ENCODE data around the gene GJB3.
"Not testable (repeated sequence)": the region's sequence is repeated elsewhere in the genome, so short reads cannot be mapped to it uniquely, and the experiment has no call there.

The GJB3 gene

DNA sequence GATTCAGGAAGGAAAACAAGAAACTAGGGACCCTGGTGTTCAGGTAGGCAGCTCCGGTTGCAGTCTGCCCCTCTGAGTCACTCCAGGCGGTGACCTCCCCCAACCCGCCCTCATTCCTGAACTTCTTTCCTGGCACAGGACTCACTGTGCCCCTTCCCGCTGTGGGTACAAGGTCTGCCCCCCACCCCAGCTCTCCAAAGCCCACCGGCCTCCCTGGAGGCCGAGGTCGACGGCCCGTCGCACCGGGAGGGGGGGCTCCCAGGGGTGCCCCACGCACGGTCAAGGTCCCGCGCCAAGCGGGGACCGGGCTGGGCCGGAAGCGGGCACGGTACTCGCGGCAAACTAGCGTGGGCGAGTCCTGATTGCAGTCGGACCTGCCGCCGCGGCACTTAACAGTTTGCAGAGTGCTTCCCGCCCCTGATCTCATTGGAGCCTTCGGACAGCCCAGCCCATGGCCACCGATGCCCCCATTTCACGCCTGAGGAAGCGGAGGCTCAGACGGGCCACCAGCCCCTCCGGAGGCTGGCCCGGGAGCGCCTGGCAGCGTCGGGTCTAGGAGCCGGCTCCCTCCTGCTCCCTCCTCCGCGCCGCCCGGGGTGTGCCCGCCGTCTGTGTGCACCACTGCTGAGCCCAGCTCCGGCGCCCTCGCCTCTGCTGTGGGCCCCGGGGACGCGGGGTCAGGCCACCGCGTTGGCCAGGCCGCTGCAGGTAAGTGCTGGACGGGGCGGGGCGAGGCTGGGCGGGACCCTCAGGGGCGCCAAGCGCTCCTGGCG lies at the start of gene GJB3:
Gene GJB3, plus strand, starts transcription at position 144 of the 773 bp plus-strand sequence. CDS start 3,549 bp downstream, outside the sequence.
- no peak for DNase-seq

DNA sequence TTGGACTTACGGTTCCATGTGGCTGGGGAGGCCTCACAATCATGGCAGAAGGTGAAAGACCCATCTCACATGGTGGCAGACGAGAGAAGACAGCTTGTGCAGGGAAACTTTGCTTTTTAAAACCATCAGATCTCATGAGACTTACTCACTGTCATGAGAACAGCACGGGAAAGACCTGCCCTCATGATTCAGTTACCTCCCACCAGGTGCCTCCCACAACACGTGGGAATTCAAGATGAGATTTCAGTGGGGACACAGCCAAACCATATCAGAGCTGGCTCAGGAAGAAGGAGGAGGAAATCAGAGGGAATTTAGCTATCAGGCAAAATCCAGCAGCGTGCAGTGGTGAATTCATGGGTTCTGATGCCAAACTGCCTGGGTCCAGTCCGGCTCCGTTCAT lies 48.2 kb upstream of the GJB3 start:
- peak in 1 of 58 donors; percentile 8 for DNase-seq

DNA sequence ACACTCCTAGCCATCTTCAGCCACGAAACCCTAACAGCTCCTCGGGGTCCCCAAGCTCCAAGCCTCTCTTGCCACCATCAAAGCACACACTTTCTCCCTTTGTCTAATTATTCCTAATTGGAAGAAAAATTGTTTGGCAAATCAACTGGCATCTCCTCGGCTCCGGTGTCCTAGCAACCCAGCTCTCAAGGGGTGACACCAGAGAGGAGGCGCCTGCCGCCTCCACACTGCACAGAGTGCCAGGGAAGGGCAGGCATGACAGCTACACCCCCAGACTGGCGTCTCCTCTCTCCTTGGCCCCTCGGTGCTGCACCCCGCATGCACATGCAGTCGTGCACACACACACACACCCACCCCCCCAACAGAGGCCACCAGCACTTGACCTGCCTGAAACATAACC lies 44.3 kb upstream of the GJB3 start:
- DNase-seq: peak in 8 of 58 donors; percentile 6 to 54 (median 26)

DNA sequence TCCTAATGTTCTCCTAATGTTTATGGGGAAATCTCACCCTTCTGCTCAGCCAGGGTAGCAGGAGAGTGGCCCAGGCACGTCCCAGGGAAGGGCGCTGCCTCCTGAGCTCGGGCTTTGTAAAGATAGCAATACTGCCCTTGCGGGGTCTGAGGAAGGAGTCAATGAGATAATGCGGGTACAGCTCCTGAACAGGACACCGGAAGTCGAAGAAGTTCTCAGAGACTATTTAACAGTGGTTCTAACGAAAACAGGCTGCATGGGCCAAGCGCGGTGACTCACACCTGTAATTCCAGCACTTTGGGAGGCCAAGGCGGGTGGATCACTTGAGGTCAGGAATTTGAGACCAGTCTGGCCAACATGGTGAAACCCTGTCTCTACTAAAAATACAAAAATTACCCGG lies 43.8 kb upstream of the GJB3 start:
- DNase-seq: not testable (repeated sequence)

DNA sequence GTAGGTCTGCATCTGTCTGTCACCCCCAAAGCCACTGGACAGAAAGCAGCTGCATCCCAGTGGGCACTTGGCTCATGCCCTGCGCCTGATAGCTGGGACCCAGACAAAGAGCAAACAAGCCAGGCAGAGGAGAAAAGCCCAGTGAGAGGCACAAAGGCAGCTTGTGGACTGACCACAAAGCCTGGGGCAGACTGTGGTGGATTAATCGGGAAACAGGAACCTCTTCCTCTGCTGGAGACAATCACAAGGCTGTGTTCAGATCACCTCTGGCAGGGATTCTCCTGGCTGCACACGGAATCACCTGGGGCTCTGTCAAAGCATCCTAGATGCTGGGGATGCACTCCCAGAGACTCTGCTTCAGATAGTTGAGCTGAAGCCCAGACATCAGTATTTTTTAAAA lies 41.4 kb upstream of the GJB3 start:
- no peak for DNase-seq

DNA sequence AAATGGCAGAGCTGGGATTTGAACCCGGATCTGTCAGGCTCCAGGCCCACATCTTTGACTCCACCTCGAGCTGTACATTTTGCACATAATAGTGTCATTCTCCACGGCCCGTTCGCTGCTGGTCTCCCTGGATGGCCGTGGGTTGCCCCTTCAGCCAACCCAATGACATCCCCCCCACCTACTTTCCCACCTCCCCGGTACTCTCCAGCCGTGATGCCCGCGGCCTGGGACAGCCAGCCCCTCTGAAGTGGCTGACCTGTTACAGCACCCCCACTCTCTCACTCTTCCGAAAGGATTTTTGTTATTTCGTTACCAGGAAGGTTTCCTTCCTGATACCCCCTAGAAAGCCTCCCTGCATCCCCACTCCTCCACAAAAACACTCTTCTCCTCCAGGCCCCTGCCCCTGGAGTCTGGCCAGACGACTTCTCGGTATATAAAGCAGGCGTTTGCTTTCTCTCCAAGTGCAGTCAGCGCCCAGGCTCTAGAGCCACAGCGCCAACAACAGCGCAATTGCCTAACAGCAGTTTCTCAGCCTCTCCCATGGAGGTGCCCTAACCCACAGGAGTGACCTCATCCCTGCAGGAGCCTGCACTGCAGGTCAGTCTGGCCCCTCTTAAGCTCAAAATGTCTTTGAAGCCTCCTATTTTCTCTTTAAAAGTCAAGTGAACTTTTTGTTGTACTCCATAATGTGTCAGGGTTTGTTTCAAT lies 40.7 kb upstream of the GJB3 start:
- no peak for DNase-seq

DNA sequence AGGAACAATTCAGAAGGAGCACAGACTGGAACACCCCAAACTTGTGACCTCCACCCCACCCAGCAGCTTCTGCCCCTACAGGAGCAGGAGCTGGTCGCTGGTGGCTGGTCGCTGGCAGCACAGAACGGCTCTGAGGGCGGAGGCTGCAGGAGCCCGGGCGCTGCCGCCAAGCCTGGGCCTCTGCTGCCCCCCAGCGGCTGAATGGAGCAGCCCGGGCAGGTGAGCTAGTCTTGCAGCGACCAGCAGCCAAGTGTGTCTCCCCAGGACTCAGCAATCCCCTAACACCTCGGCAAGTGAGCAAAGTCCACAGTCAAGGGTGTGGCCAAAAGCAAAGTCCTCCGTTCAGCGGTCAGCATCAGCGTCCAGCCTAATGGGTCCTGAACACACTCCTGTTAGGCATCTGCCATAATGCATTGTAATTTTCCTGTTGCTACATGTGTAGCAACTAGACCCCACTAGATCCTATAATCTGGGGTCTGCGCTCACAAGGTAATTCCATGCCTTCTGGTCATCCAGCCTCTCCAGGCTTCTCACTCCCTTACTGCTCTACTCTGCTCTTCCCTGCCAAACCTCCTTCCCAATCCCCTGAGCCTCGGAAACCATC lies 38.2 kb upstream of the GJB3 start:
- peak in 56 of 58 donors; percentile 14 to 85 (median 56) for DNase-seq

DNA sequence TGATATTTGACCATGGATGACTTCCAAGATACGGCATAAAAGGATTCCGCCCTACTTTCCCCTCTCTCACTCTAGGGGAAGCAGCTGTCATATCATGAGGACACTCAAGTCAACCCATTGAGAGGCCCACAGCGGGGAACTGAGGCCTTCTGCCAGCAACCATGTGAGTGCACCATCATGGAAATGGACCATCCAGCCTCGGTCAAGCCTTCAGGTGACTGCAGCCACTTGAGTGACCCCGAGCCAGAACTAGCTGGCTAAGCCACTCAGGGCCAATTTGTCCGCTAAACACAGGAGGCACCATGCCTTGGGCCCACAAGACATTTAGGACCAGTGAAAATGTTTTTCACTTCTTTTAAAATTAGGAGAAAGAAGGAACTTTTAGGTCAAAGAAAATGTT lies 37.2 kb upstream of the GJB3 start:
- DNase-seq: no peak

DNA sequence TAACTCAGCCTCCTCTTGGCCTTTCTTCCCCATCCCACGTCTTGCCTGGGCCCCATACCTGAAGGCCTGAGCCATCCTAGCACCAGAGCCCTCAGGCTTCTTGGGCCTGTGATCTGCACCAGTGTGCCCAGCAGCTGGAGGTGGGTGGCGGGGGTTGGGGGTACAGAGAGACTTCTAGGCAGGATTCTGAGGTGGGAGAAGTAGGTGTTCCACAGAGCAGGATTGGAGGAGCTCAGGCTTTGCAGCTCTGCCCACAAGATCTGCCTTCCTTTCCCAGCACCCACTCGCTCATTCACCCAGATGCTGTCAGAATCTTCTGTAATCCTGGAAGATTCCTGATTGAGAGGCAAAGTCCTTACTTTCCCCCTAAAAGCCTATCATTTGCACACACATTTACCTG lies 36.2 kb upstream of the GJB3 start:
- peak in 6 of 58 donors; percentile 2 to 39 (median 14) for DNase-seq

DNA sequence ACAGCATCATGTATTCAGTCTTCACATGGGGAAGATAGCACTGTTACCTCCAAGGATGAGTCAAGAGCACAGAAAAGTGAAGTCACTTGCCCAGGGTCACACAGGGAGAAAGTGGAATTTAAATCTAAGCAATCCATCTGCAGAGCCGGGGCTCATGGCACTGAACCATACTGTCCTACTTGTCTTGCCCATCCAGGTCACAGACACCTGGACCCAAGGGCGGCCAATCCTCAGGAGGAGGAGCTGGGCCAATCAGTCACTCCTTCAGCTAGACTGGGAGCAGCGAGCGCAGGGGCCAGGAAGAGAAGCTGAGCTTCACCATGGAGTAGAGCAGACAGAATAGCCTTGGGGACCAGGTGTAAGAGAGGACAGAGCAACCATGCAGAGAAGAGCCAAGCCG lies 35.3 kb upstream of the GJB3 start:
- DNase-seq: no peak

DNA sequence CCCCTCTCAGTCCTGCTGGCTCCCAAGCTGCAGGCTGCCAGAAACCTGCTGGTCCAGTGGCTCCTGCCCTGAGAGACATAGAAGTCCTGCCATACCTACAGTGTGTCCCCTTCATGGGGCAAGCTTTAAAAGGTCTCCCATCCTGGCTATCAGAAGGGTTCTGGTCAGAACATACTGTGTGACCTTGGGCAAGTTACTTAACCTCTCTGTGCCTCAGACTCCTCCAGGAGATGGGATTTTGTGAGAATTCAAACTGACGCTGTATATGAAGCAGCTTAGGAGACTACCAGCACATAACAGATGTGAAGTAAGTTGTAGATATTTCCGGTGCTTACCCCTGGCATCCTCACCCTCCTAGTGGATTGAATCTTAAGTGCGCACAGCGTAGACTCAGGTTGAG lies 34.9 kb upstream of the GJB3 start:
- DNase-seq: no peak

DNA sequence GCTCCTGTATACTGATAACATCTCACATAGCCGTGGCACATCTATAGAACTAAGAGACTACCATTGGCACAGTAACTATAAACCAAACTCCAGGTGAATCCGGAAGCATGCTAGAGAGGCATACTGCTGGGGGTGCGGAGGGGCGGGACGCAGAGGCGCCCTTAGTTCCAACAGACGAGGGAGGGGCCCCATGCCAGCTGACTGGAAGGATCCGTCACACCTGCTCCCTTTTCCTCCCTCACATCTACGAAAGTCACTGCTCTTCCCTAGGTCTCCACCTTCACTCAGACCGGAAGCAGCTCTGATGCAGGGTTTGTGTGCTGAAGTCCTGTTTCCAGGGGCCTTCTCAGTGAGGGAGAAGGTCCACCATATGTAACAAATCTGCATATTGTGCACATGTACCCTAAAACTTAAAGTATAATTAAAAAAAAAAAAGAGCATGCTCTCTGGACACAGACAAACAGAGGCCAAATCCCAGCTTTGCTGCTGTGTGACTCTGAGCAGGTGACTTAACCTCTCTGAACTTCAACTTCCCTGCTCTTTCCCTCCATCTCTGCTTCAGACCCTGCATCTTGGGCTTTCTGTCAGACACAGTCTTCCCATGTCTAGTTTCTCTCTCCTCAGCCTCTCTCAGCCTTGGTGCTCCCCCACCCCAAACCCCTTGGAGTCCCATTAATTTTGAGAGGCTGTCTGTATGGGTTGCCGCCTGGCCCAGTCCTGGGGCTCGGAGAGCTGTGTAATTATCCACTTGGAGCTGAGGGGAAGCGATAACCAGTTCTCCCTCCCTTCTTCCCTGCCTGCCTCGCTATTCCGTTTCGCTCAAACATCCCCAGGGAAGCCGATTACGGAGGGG lies 34.0 kb upstream of the GJB3 start:
- DNase-seq: no peak

DNA sequence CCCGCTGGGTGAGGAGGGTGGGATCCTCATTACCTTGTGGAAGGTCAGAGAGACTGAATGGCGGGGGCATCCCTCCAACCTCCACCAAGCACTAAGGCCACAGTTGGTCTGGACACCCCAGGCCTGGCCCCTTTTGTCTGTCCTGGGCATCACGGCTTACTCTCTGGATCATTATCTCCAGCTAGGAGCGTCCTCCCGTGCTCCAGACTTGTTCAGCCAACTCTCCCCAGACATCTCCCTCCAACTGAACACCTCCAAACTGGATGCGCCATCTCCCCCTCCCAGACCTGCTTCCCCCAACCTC lies 33.4 kb upstream of the GJB3 start:
- DNase-seq: no peak

DNA sequence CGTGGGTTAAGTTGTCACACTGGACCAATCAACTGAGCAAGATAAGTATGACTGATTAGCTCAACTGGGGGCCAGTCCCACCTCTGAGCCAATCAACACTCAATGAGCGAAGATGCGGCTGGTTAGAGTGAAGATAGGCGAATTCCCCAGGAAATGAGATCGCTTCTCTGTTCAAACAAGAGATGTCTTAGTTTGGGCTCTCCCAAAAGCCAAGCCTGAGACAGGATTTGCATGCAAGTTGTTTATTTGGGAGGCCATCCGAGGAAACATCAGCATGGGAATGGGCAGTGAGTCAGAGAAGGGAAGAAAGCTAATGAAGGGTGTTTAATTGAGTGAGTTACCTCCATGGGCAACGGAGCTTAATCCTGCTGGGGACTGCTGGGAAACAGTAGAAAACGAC lies 31.0 kb upstream of the GJB3 start:
- peak in 2 of 58 donors; percentile 20 to 36 for DNase-seq

DNA sequence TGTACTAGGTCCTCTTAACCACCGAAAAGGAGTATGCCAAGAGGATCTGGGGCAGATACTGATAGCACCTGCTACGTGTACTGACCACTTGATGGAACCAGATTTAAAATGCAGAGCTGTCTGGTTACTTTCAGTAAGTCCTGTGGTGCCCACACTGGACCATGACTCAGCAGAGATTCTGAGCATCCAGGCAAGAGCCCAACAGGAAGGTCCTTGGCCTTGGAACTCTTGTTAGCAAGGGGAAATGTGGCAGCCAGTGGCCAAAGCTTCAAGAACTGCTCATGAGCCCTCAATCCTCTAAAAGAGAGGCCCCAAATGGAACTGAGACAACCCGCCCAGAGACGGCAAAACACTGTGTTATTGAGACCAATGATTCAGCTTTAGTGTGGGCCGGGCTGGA lies 30.4 kb upstream of the GJB3 start:
- DNase-seq: peak in 2 of 58 donors; percentile 18 to 20

DNA sequence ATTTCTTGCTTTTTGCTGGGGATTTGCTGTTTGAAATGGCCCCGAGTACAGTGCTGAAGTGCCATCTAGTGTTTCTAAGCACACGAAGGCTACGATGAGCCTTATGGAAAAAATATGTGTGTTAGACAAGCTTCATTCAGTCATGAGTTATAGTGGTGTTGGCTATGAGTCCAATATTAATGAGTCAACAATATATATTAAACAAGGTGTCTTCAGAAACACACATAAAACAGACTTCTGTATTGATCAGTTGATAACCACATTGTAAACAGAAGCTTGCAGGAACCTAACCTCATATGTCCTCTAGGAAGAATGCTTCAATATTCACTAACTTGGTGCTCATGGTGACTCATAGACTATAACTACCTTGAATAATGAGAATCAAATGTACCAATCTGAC lies 27.9 kb upstream of the GJB3 start:
- DNase-seq: no peak

DNA sequence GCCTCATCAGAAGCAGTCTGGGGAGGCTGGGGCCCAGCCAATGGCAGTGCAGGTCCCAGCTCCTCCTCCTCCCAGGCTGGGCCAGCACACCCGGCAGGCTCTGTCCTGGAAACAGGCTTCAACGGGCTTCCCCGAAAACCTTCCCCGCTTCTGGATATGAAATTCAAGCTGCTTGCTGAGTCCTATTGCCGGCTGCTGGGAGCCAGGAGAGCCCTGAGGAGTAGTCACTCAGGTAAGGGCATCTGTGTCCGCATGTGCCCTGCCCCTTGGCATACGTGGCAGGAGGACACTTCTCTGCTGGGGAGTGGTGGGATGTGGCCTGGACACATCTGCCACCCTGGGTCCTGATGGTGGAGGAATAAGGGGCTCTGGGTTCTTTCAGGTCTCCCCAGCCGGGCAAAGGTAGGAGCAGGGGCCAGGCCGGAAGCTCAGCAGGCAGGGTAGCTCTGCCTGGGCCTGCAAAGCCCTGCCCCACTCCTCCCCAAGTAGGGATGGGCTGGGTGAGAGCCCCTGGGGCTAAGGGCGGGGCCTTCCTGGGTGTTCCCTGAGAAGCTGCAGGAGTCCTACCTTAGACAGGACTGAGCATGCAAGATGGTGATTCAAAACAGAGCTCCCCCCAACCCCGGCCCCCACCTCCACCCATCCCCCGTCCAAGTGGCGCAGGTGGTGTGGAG lies 25.9 kb upstream of the GJB3 start, which contains the start of gene GJB5:
Gene GJB5, plus strand, starts transcription at position 84 of the 674 bp plus-strand sequence. CDS start 2,284 bp downstream, outside the sequence.
- no peak for DNase-seq

DNA sequence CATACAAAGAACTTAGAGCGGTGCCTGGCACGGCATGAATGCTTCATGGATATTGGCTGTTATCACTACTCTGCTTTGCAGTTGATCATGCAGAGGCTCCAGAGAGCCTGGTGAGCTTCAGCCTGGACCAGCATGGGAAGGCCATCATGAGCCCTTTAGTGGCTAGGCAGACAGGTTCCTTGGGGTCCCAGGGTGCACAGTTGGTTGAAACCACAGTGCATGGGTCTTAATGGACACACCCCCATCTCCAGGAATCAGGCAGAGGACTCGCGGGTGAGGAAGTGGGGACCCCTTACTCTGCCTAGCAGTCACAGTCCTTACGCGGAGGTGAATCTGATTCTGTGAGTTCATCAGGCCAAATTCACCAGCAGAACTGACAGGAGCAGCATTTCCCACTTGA lies 25.1 kb upstream of the GJB3 start:
- no peak for DNase-seq

DNA sequence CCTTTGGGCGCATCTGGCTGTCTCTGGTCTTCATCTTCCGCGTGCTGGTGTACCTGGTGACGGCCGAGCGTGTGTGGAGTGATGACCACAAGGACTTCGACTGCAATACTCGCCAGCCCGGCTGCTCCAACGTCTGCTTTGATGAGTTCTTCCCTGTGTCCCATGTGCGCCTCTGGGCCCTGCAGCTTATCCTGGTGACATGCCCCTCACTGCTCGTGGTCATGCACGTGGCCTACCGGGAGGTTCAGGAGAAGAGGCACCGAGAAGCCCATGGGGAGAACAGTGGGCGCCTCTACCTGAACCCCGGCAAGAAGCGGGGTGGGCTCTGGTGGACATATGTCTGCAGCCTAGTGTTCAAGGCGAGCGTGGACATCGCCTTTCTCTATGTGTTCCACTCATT lies 23.6 kb upstream of the GJB3 start:
- DNase-seq: no peak

DNA sequence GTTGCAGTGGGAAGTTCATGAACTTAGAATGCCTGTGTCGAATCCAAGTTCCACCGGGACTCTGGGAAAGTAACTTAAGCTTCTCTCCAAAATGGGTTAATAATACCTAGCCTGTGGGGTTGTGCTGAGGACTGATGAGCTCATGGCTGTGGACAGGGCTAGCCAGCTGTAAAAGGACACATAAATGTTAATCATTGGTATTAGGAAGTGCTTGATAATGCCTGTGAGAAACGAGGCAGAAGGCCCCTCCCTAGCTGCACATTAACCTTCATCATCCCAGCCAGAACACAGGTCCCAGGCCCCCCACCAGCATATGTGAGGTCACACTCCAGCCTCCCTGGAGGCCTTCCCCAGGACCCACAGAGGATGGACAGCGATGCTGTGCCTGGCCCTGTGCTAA lies 22.3 kb upstream of the GJB3 start:
- DNase-seq: no peak
